Measurements from ENCODE around the gene PREP. TPM values are rescaled to one million over a fixed set of nuclear protein-coding genes. Genes with fewer than 3 reads are reported as not detected.

The PREP gene
- total RNA-seq, 5 donors from 2014 or later (not counting 1 experiment from before 2014, with no cell fraction given), result 27.4 to 34.0 (median 30.7) TPM

DNA sequence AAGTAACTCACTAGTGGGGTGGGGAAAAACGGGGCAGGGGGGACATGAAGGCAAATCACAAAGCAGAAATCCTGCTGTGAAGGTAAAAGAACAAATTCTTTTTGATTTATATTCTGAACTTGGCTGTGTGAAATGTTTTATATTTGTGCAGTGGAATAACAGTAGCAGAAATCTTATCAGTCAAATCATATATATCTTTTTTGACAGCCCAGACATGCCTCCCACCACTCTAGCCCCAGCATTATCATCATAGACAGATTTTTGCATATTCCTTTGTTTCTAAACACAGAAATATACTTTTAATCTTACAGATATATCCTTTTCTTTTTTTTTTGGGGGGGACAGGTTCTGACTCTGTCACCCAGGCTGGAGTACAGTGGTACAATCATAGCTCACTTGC, 97.4 kb downstream of the PREP start:
- Mint-ChIP-seq H3K36me3 (peaks cover 59% of the 10 kb centered on the region), H3K4me3 (no peak overlapping the region), H3K9me3 (no peaks in the 10 kb centered on the region), H3K27me3 (no peaks in the 10 kb centered on the region), H3K27ac (no peak overlapping the region), H3K4me1 (no peaks in the 10 kb centered on the region)
- WGBS (ENCODE audit: insufficient coverage), result no CpG with 5 or more reads among the region's 1 CpG
- Histone ChIP-seq H3K27ac (ENCODE audit: low read length) (no peak overlapping the region), H3K9me3 (no peaks in the 10 kb centered on the region), H3K4me1 (ENCODE audit: control insufficient read depth in 1 of 2, extremely low read depth in 1 of 2, insufficient read depth in 2 of 2, low read length in 2 of 2) (no peaks in the 10 kb centered on the region), H3K36me3 (ENCODE audit: control insufficient read depth in 2 of 2, extremely low read depth in 1 of 2, insufficient read depth in 1 of 2, low read length in 1 of 2) (peaks cover 13 to 32% of the 10 kb centered on the region in 2 donors), H3K27me3 (replicated peaks in 1 of 2; ENCODE audit: control insufficient read depth in 2 of 2, extremely low read depth in 1 of 2, insufficient read depth in 2 of 2, low read length in 1 of 2) (no peaks in the 10 kb centered on the region), H3K4me3 (ENCODE audit: control insufficient read depth in 1 of 2, extremely low read depth in 1 of 2, low read length in 1 of 2) (no peak overlapping the region)
- ChIA-PET CTCF (interaction anchor here in 1 of 2 donors (0.7 kb wide), 1 partner anchor 20 kb away, joined by 3 read pairs; no protein-coding TSS in a partner anchor), POLR2A (no interaction called here)
- no peak for ATAC-seq (replicated peaks in 1 of 4)
- no peak for DNase-seq

DNA sequence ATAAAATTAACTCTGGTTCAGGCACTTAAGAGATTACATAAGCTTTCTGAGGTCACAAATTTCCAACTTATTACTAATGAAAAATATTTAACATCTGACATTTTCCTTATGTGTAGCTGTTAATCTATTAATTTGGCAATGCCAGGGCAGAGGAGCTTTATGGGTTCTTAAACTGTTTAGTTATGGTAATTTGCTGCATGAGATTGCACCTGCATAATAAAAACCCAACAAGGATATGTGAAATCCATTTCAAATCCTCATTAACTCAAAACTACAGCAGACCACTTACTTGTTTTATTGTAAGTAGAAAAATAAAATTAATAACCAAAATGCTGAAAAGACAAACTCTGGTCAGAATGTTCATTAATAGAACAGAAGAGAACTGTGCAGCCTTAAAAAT, 98.1 kb downstream of the PREP start:
- no peak for ATAC-seq (replicated peaks in 1 of 4)
- CTCF ChIA-PET, result no interaction called here
- H3K36me3 ChIP-seq (ENCODE audit: control insufficient read depth in 2 of 2, extremely low read depth in 1 of 2, insufficient read depth in 1 of 2, low read length in 1 of 2), result peaks cover 8 to 30% of the 10 kb centered on the region in 2 donors
- Mint-ChIP-seq H3K9me3 (no peaks in the 10 kb centered on the region), H3K4me1 (no peaks in the 10 kb centered on the region), H3K27me3 (no peaks in the 10 kb centered on the region), H3K4me3 (no peak overlapping the region), H3K36me3 (peaks cover 62% of the 10 kb centered on the region), H3K27ac (no peak overlapping the region)
- POLR2A ChIA-PET, result no interaction called here
- DNase-seq, result no peak
- H3K4me3 ChIP-seq (ENCODE audit: control insufficient read depth in 1 of 2, extremely low read depth in 1 of 2, low read length in 1 of 2), result no peak overlapping the region
- no peaks in the 10 kb centered on the region for H3K4me1 ChIP-seq (ENCODE audit: control insufficient read depth in 1 of 2, extremely low read depth in 1 of 2, insufficient read depth in 2 of 2, low read length in 2 of 2)
- H3K27me3 ChIP-seq (replicated peaks in 1 of 2; ENCODE audit: control insufficient read depth in 2 of 2, extremely low read depth in 1 of 2, insufficient read depth in 2 of 2, low read length in 1 of 2), result no peaks in the 10 kb centered on the region
- no peak overlapping the region for H3K27ac ChIP-seq (ENCODE audit: low read length)
- no peaks in the 10 kb centered on the region for H3K9me3 ChIP-seq

DNA sequence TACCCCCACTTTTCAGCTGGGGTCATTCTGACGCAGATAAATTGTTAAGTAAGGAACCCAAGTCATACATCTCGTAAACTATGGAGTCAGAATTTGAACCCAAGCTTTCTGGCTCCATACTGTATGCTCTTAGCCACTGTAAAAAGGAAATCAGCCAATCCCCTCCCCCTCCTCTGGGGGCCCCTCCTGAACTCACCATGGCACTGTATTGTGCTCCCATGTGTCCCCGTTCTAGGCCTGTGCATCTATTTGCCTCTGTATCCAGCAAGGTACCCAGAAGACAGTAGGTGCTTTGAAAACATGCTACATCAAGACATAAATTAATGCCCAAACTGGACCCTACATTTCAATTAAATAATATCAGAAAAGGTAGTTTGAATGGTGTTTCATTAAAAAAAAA, 98.5 kb downstream of the PREP start:
- DNase-seq (no peak), ATAC-seq (replicated peaks in 1 of 4) (no peak)
- Histone ChIP-seq H3K27me3 (replicated peaks in 1 of 2; ENCODE audit: control insufficient read depth in 2 of 2, extremely low read depth in 1 of 2, insufficient read depth in 2 of 2, low read length in 1 of 2) (no peaks in the 10 kb centered on the region), H3K4me1 (ENCODE audit: control insufficient read depth in 1 of 2, extremely low read depth in 1 of 2, insufficient read depth in 2 of 2, low read length in 2 of 2) (no peaks in the 10 kb centered on the region), H3K9me3 (no peaks in the 10 kb centered on the region), H3K27ac (ENCODE audit: low read length) (no peak overlapping the region), H3K36me3 (ENCODE audit: control insufficient read depth in 2 of 2, extremely low read depth in 1 of 2, insufficient read depth in 1 of 2, low read length in 1 of 2) (peaks cover 5 to 26% of the 10 kb centered on the region in 2 donors), H3K4me3 (ENCODE audit: control insufficient read depth in 1 of 2, extremely low read depth in 1 of 2, low read length in 1 of 2) (no peak overlapping the region)
- Mint-ChIP-seq H3K27ac (no peak overlapping the region), H3K4me1 (no peaks in the 10 kb centered on the region), H3K9me3 (no peaks in the 10 kb centered on the region), H3K27me3 (no peaks in the 10 kb centered on the region), H3K36me3 (peaks cover 62% of the 10 kb centered on the region), H3K4me3 (no peak overlapping the region)
- WGBS (ENCODE audit: insufficient coverage), result 100% methylated on average over 2 of the region's 3 CpGs
- CTCF ChIA-PET, result no interaction called here
- POLR2A ChIA-PET, result no interaction called here

DNA sequence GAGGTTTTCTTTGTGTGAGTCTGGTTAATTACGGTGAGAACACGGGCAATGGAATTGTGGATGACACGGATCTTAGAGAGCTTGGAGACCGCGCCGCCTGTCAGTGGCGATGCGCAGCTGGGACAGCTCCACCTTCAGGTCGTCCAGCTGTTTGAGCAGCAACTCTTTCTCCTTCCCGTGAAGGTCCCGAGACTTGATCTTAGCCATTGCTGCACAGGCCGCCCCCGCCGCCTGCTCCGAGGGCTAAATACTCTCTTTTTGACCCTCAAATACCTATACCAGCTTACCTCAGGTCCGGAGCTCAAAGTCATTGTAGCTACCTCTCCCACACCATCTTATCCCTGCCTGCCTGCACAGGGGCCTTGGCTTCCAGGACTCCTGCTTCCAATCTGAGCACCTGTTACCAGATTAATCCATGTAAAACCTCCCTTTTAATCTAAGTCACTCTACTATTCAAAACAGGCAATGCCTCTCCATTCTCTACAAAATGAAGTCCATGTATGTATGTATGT, 100.2 kb downstream of the PREP start:
- no peak overlapping the region for H3K4me3 ChIP-seq (ENCODE audit: control insufficient read depth in 1 of 2, extremely low read depth in 1 of 2, low read length in 1 of 2)

DNA sequence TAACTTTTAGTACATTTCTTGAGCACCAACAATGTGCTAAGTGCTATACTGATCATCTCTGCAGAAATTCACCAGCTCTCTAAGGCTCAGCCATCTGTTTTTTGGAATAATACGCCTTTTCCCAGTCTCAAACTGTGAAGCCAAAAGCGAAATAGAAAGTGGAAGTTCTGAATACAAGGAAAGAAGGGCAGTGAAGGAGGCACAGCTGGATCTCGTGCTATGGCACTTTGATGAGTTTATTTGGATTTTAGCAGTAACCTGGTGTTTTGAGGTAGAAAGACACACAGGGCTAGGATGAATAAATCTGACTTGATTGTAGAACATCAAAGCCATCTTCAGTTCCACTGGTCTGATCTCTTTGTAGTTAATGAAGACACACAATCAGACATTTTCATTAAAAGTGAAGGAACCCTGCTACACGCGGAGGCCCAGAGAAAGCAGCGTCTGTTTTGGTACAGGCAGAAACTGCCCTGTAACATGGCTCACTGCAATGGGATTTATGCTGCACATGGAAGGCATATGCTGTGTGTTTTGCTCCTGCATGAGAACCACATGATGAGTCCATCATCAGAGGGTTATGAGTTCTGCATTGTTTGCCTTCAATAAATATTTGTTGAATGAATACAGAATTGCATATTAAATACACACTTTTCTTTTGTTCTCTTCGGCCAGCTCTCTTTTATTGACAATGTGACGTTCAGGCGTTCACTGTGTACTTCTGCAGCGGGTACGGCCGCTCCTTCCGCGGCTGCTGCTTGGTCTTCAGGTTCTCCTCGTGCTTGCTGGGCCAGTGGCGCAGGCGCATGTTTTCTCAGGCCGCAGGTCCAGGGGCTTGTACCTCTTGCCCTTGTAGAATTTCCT, 100.9 kb downstream of the PREP start:
- 97% methylated on average over 17 of the region's 18 CpGs for WGBS (ENCODE audit: insufficient coverage)
- Mint-ChIP-seq H3K27ac (no peak overlapping the region), H3K4me1 (no peaks in the 10 kb centered on the region), H3K36me3 (peaks cover 54% of the 10 kb centered on the region), H3K9me3 (no peaks in the 10 kb centered on the region), H3K27me3 (no peaks in the 10 kb centered on the region), H3K4me3 (no peak overlapping the region)
- H3K36me3 ChIP-seq (ENCODE audit: control insufficient read depth in 2 of 2, extremely low read depth in 1 of 2, insufficient read depth in 1 of 2, low read length in 1 of 2), result peaks cover 9 to 28% of the 10 kb centered on the region in 2 donors
- CTCF ChIA-PET, result no interaction called here
- no peaks in the 10 kb centered on the region for H3K4me1 ChIP-seq (ENCODE audit: control insufficient read depth in 1 of 2, extremely low read depth in 1 of 2, insufficient read depth in 2 of 2, low read length in 2 of 2)
- no peaks in the 10 kb centered on the region for H3K27me3 ChIP-seq (replicated peaks in 1 of 2; ENCODE audit: control insufficient read depth in 2 of 2, extremely low read depth in 1 of 2, insufficient read depth in 2 of 2, low read length in 1 of 2)
- H3K9me3 ChIP-seq, result no peaks in the 10 kb centered on the region
- H3K27ac ChIP-seq (ENCODE audit: low read length), result no peak overlapping the region
- POLR2A ChIA-PET, result no interaction called here
- no peak overlapping the region for H3K4me3 ChIP-seq (ENCODE audit: control insufficient read depth in 1 of 2, extremely low read depth in 1 of 2, low read length in 1 of 2)
- ATAC-seq (replicated peaks in 1 of 4) (no peak), DNase-seq (no peak)

More for the DNA sequence above, 100.2 kb downstream of the PREP start:
- no peaks in the 10 kb centered on the region for H3K9me3 Mint-ChIP-seq
- CTCF ChIA-PET, result no interaction called here
- Histone ChIP-seq H3K27ac (ENCODE audit: low read length) (no peak overlapping the region), H3K36me3 (ENCODE audit: control insufficient read depth in 2 of 2, extremely low read depth in 1 of 2, insufficient read depth in 1 of 2, low read length in 1 of 2) (peaks cover 9 to 31% of the 10 kb centered on the region in 2 donors), H3K27me3 (replicated peaks in 1 of 2; ENCODE audit: control insufficient read depth in 2 of 2, extremely low read depth in 1 of 2, insufficient read depth in 2 of 2, low read length in 1 of 2) (no peaks in the 10 kb centered on the region), H3K9me3 (no peaks in the 10 kb centered on the region), H3K4me1 (ENCODE audit: control insufficient read depth in 1 of 2, extremely low read depth in 1 of 2, insufficient read depth in 2 of 2, low read length in 2 of 2) (no peaks in the 10 kb centered on the region)
- no peak overlapping the region for H3K27ac Mint-ChIP-seq
- H3K4me3 Mint-ChIP-seq, result no peak overlapping the region
- H3K27me3 Mint-ChIP-seq, result no peaks in the 10 kb centered on the region
- DNase-seq (no peak), ATAC-seq (replicated peaks in 1 of 4) (no peak)
- peaks cover 54% of the 10 kb centered on the region for H3K36me3 Mint-ChIP-seq
- POLR2A ChIA-PET, result no interaction called here
- H3K4me1 Mint-ChIP-seq, result no peaks in the 10 kb centered on the region
- WGBS (ENCODE audit: insufficient coverage), result 98% methylated on average over 16 of the region's 16 CpGs

DNA sequence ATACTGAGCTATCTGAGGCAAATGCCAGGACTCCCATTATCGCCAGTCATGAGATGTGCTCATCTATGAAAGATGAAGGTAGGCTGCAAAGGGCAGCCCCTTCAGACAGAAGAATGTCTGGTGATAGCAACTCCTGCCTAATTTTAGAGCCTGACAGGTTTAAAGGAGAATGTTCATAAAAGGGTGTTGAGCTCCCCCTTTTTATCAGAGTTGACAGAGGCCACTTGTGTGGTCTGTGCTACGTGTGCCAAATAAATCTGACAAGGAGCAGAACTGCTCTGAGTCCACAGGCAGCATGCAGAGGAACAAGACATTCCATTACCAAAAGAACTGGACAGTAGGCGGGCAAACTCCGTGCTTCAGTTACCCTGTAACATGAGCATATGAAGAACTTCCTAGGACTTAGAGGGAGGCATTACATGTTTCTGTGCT, 101.8 kb downstream of the PREP start:
- DNase-seq, result no peak
- Histone ChIP-seq H3K9me3 (no peaks in the 10 kb centered on the region), H3K4me1 (ENCODE audit: control insufficient read depth in 1 of 2, extremely low read depth in 1 of 2, insufficient read depth in 2 of 2, low read length in 2 of 2) (no peaks in the 10 kb centered on the region), H3K27me3 (replicated peaks in 1 of 2; ENCODE audit: control insufficient read depth in 2 of 2, extremely low read depth in 1 of 2, insufficient read depth in 2 of 2, low read length in 1 of 2) (no peaks in the 10 kb centered on the region), H3K36me3 (ENCODE audit: control insufficient read depth in 2 of 2, extremely low read depth in 1 of 2, insufficient read depth in 1 of 2, low read length in 1 of 2) (peaks cover 9 to 23% of the 10 kb centered on the region in 2 donors), H3K27ac (ENCODE audit: low read length) (no peak overlapping the region), H3K4me3 (ENCODE audit: control insufficient read depth in 1 of 2, extremely low read depth in 1 of 2, low read length in 1 of 2) (no peak overlapping the region)
- H3K27ac Mint-ChIP-seq, result no peak overlapping the region
- WGBS (ENCODE audit: insufficient coverage), result 100% methylated on average over 1 of the region's 4 CpGs
- H3K36me3 Mint-ChIP-seq, result peaks cover 58% of the 10 kb centered on the region
- H3K9me3 Mint-ChIP-seq, result no peaks in the 10 kb centered on the region
- no peak for ATAC-seq (replicated peaks in 1 of 4)
- CTCF ChIA-PET, result interaction anchor here in 1 of 2 donors (0.7 kb wide), 1 partner anchor 849 kb away, joined by 3 read pairs; no protein-coding TSS in a partner anchor
- H3K27me3 Mint-ChIP-seq, result no peaks in the 10 kb centered on the region
- no peaks in the 10 kb centered on the region for H3K4me1 Mint-ChIP-seq
- no peak overlapping the region for H3K4me3 Mint-ChIP-seq
- POLR2A ChIA-PET, result no interaction called here
